HG02981 (cell line): ENCODE results near the gene MCF2L.

Experiments
- ATAC-seq: cut with Tn5 transposase; IDR thresholded peaks from one replicate; pipeline ENCODE4 v1.9.1; 2021; ENCODE audit warnings: mild to moderate bottlenecking, moderate library complexity; ENCODE audit not compliant: unreplicated experiment

Gene MCF2L

GRCh38 chr13:112978561-112979405 is 9.8 kb downstream of the MCF2L start:
- ATAC-seq: no peak

GRCh38 chr13:112979406-112979902 is 10.4 kb downstream of the MCF2L start:
- no peak for ATAC-seq

- ATAC-seq: no peak
Measured at GRCh38 chr13:112980434-112980833, 11.4 kb downstream of the MCF2L start.

GRCh38 chr13:112981451-112981850 is 12.4 kb downstream of the MCF2L start:
- no peak for ATAC-seq

GRCh38 chr13:112982281-112983041 is 13.4 kb downstream of the MCF2L start:
- no peak for ATAC-seq

- no peak for ATAC-seq
Measured at GRCh38 chr13:112983042-112983305, 14.0 kb downstream of the MCF2L start.

GRCh38 chr13:112983428-112984196 is 14.6 kb downstream of the MCF2L start:
- ATAC-seq: no peak

GRCh38 chr13:112984501-112984900 is 15.5 kb downstream of the MCF2L start:
- no peak for ATAC-seq

- no peak for ATAC-seq
Measured at GRCh38 chr13:112984954-112985802, 16.2 kb downstream of the MCF2L start.

GRCh38 chr13:112985803-112986408 is 16.9 kb downstream of the MCF2L start:
- ATAC-seq: no peak

GRCh38 chr13:112986470-112986869 is 17.5 kb downstream of the MCF2L start:
- ATAC-seq: no peak

- no peak for ATAC-seq
Measured at GRCh38 chr13:112986946-112987681, 18.1 kb downstream of the MCF2L start.

- no peak for ATAC-seq
Measured at GRCh38 chr13:112987682-112988024, 18.6 kb downstream of the MCF2L start.

GRCh38 chr13:112990783-112991182 is 21.8 kb downstream of the MCF2L start:
- no peak for ATAC-seq

GRCh38 chr13:112991609-112992008 is 22.6 kb downstream of the MCF2L start:
- no peak for ATAC-seq

GRCh38 chr13:112992931-112993680 is 24.1 kb downstream of the MCF2L start:
- no peak for ATAC-seq

GRCh38 chr13:112994084-112994780 is 25.2 kb downstream of the MCF2L start:
- ATAC-seq: no peak

GRCh38 chr13:112994781-112995355 is 25.9 kb downstream of the MCF2L start:
- ATAC-seq: no peak
